ENCODE results near the gene EPHB4. TPM values are rescaled to one million over a fixed set of nuclear protein-coding genes. Genes with fewer than 3 reads are reported as not detected.

Gene EPHB4
- total RNA-seq, result under 1 TPM; 0.60 TPM

DNA sequence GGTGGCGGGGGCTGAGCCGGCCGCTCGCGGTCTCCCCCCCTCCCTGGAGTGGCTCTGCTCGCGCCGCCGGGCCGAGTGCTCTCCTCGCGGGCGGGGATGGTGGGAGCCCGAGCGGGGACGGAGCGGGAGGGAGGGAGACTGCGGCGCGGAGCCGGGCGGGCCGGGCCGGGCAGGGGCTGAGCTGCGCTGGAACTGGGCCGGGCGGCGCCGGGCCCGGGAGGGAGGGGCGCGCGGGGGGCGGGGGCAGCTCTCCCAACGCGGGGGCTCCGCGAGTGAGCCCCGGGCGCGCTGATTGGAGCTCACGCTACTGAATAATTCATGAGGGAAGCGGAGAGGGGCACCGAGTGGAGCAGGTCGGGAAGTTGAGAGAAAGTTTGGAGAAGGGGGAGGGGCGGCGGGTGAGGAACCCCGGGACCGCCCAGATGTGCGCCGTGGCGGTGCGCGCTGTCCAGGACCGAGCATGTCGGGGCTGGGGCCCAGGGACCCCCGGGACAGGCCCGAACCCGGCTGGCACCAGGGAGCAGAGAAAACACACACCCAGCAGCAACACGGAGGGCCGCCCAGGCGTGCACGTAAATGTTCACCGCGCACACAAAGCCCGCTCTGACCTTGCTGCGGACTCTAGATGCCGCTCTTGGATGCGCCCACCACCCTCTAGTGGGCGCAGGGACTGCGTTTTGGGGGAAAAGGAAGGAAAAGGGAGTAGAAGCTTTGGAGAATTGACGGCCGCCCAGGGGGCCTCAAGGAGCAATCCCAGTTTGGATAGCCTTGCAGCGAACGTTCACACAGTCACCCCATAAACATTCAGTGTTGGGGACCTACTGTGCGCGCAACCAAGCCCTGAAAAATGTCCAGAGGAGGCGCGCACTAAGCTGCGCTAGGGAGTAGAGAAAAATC is at the start of gene EPHB4:
Gene EPHB4, minus strand, starts transcription at position 194 of the 897 bp plus-strand sequence. CDS start 493 bp downstream, outside the sequence.
- ChIA-PET POLR2A (interaction anchor here (0.7 kb wide), 1 partner anchor 1580 kb away, joined by 3 read pairs; no protein-coding TSS in a partner anchor), CTCF (no interaction called here)
- H3K9me3 Mint-ChIP-seq, result no peaks in the 10 kb centered on the region
- DNase-seq, result no peak
- peaks cover 24% of the 10 kb centered on the region for H3K4me1 Mint-ChIP-seq
- no peak within 1 kb of the TSS for H3K27ac Mint-ChIP-seq
- peaks cover 51% of the 10 kb centered on the region for H3K27me3 Mint-ChIP-seq
- H3K4me3 Mint-ChIP-seq, result peak within 1 kb of the TSS; percentile 34
- no peaks in the 10 kb centered on the region for H3K36me3 Mint-ChIP-seq (ENCODE audit: low read depth)

DNA sequence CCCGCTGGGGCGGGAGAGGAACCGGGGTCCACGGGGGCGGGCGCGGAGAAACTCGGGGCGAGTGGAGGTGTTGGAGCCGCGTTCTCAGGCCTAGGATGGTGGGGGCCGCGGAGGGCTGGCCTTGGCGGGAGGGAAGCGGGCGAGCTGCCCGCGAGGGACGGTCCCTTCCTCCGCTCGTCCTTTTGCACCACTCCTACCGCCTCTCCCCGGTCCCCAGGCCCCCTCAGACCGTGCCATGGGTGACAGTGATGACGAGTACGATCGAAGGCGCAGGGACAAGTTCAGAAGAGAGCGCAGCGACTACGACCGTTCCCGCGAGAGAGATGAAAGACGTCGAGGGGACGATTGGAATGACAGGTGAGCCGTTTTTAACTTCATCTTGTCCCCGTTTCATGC is 48.0 kb upstream of the EPHB4 start:
- ChIA-PET POLR2A (interaction anchor here (0.6 to 6.6 kb wide), 36 partner anchors 8 to 1375 kb away, joined by 3 to 251 read pairs (median 5); partner anchors contain the start of genes AP4M1, FBXO24, LRCH4 and MCM7), CTCF (interaction anchor here (0.6 to 2.3 kb wide), 7 partner anchors 11 to 368 kb away, joined by 3 to 14 read pairs (median 8); partner anchors contain the start of genes MOSPD3, PLOD3, POP7 and SLC12A9)
- peaks cover 64% of the 10 kb centered on the region for H3K4me1 Mint-ChIP-seq
- H3K27me3 Mint-ChIP-seq, result no peaks in the 10 kb centered on the region
- H3K27ac Mint-ChIP-seq, result peak overlapping the region; percentile 97
- H3K36me3 Mint-ChIP-seq (ENCODE audit: low read depth), result peaks cover 76% of the 10 kb centered on the region
- H3K9me3 Mint-ChIP-seq, result no peaks in the 10 kb centered on the region
- H3K4me3 Mint-ChIP-seq, result peak overlapping the region; percentile 98
- DNase-seq, result peak; percentile 55

DNA sequence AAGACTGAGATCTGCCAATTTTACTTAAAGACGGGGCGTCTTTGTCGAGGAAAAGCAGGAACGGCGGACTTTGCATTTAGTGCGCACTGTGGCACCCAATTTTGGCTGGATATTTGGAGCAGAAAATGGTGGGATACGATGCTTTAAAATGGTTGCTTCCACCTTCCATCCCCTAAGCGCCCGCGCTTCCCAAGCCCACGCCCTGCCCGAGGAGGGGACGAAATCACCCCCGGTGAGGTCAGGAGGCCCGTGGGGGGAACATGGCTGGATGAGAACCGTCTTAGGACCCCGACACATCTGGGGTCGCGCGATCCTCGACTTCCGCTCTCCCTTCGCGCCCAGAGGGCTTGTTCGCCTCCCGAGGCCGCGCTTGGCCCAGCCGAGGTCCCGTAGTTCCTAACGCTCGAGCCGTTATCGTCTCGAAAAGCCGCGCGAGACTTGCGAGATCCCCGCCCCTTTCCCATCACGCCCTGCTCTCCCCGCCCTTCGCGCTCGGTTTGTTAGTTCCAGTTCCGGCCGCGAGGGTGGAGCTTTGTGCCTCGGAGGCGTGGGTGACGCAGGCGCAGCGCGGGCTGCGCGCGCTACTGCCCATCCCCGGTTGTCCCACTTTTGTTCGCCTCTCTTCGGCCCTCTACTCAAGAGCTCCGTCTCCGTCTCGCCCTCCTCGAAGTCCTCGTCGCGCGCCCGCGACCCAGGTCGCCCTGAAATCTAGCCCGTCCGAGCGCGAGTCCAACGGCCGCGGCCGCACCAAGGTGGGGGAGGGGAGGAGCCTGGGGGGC is 47.4 kb upstream of the EPHB4 start, which contains the start of gene SRRT:
Gene SRRT, plus strand, starts transcription at position 527 of the 779 bp plus-strand sequence. CDS start 488 bp downstream, outside the sequence.
- CTCF ChIA-PET, result interaction anchor here (0.6 to 2.3 kb wide), 8 partner anchors 12 to 369 kb away, joined by 3 to 14 read pairs (median 8); partner anchors contain the start of genes MOSPD3, PLOD3, POP7 and SLC12A9
- peak within 1 kb of the TSS; percentile 98 for H3K4me3 Mint-ChIP-seq
- H3K4me1 Mint-ChIP-seq, result peaks cover 60% of the 10 kb centered on the region
- POLR2A ChIA-PET, result interaction anchor here (0.7 to 6.6 kb wide), 37 partner anchors 8 to 1375 kb away, joined by 3 to 251 read pairs (median 5); partner anchors contain the start of genes AP1S1, AP4M1, FBXO24 and LRCH4
- DNase-seq, result peak; percentile 99
- H3K27me3 Mint-ChIP-seq, result no peaks in the 10 kb centered on the region
- peak within 1 kb of the TSS; percentile 97 for H3K27ac Mint-ChIP-seq
- no peaks in the 10 kb centered on the region for H3K9me3 Mint-ChIP-seq
- peaks cover 74% of the 10 kb centered on the region for H3K36me3 Mint-ChIP-seq (ENCODE audit: low read depth)

DNA sequence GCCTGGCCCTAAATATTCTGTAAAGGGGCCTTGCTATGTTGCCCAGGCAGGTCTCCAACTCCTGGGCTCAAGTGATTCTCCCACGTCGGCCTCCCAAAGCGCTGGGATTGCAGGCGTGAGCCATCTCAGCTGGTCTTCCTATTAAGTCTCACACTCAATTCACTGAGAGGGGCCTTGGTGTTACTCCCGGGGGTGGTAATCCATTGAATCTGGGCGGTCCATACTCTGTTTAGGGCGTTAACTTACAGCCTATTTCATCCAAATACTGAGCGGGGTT is 46.9 kb upstream of the EPHB4 start:
- Mint-ChIP-seq H3K4me3 (peak overlapping the region; percentile 98), H3K36me3 (ENCODE audit: low read depth) (peaks cover 69% of the 10 kb centered on the region), H3K27me3 (no peaks in the 10 kb centered on the region), H3K4me1 (peaks cover 55% of the 10 kb centered on the region), H3K27ac (peak overlapping the region; percentile 97), H3K9me3 (no peaks in the 10 kb centered on the region)
- ChIA-PET CTCF (interaction anchor here (2.3 kb wide), 1 partner anchor 22 kb away, joined by 14 read pairs; the partner anchor contains the start of gene SLC12A9), POLR2A (interaction anchor here (1.1 to 6.6 kb wide), 6 partner anchors 13 to 754 kb away, joined by 3 to 251 read pairs (median 15); partner anchors contain the start of genes FBXO24, LRCH4, MOSPD3 and SLC12A9)
- no peak for DNase-seq

DNA sequence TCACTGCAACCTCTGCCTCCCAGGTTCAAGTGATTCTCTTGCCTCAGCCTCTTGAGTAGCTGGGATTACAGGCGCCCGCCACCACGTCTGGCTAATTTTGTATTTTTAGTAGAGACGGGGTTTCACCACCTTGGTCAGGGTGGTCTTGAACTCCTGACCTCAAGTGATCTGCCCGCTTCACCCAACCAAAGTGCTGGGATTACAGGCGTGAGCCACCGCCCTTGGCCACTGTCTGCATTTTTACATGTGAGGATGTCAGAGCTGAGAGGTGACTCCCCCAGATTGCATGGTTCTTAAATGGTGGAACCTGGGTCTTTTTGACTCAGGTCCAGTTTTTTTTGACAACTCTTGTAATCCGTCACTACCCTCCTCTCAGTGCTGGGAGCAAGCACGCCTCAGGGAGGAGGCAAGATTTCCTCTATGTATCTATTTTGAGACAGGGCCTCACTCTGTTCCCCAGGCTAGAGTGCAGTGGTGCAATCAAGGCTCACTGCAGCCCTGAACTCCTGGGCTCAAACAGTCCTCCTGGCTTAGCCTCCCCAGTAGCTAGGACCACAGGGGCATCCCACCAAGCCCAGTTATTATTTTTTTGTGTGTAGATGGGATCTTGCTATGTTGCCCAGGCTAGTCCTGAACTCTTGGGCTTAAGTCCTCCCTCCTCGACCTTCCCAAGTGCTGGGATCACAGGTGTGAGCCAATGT is 46.4 kb upstream of the EPHB4 start:
- CTCF ChIA-PET, result interaction anchor here (2.3 kb wide), 1 partner anchor 22 kb away, joined by 14 read pairs; the partner anchor contains the start of gene SLC12A9
- Mint-ChIP-seq H3K27ac (peak overlapping the region; percentile 97), H3K36me3 (ENCODE audit: low read depth) (peaks cover 64% of the 10 kb centered on the region)

DNA sequence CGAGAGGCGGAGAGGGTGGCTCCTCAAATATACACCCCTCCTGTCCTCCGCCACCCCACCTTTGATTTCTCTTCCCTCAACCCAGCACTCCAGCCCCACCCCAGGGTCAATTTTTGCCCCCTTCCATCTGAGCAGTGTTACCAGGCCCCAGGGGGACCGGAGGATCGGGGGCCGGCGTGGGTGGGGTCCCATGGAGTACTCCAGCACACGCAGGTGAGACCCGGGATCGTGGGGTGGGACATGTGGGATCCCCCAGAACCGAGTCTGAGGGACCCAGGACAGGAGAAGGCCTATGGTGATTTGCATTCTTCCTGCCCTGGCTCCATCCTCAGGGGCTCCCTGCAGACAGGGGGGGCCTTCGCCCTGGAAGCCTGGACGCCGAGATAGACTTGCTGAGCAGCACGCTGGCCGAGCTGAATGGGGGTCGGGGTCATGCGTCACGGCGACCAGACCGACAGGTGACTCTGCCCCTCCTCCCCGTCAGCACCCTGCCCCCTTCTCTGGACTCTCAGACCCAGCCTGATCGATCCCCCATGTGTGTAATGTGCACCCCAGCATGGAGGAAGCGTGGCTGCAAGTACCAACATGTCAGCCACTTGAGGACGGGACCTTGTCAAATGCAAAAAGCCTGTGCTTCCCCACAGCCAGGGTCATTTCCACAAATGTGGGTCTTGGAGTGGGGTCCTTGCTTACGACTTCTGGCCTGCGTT is 40.6 kb upstream of the EPHB4 start:
- ChIA-PET CTCF (no interaction called here), POLR2A (interaction anchor here (1.6 kb wide), 1 partner anchor 7 kb away, joined by 8 read pairs; the partner anchor contains the start of gene SRRT)
- peak overlapping the region; percentile 89 for H3K4me3 Mint-ChIP-seq
- peaks cover 26% of the 10 kb centered on the region for H3K4me1 Mint-ChIP-seq
- no peaks in the 10 kb centered on the region for H3K27me3 Mint-ChIP-seq
- peak overlapping the region; percentile 79 for H3K27ac Mint-ChIP-seq
- no peak for DNase-seq
- H3K9me3 Mint-ChIP-seq, result no peaks in the 10 kb centered on the region
- H3K36me3 Mint-ChIP-seq (ENCODE audit: low read depth), result peaks cover 29% of the 10 kb centered on the region

More for the DNA sequence above, 46.4 kb upstream of the EPHB4 start:
- POLR2A ChIA-PET, result interaction anchor here (0.6 to 6.6 kb wide), 6 partner anchors 13 to 753 kb away, joined by 3 to 251 read pairs (median 15); partner anchors contain the start of genes FBXO24, LRCH4, SLC12A9 and UFSP1
- DNase-seq, result no peak
- Mint-ChIP-seq H3K27me3 (no peaks in the 10 kb centered on the region), H3K4me1 (peaks cover 50% of the 10 kb centered on the region), H3K9me3 (no peaks in the 10 kb centered on the region), H3K4me3 (peak overlapping the region; percentile 98)

DNA sequence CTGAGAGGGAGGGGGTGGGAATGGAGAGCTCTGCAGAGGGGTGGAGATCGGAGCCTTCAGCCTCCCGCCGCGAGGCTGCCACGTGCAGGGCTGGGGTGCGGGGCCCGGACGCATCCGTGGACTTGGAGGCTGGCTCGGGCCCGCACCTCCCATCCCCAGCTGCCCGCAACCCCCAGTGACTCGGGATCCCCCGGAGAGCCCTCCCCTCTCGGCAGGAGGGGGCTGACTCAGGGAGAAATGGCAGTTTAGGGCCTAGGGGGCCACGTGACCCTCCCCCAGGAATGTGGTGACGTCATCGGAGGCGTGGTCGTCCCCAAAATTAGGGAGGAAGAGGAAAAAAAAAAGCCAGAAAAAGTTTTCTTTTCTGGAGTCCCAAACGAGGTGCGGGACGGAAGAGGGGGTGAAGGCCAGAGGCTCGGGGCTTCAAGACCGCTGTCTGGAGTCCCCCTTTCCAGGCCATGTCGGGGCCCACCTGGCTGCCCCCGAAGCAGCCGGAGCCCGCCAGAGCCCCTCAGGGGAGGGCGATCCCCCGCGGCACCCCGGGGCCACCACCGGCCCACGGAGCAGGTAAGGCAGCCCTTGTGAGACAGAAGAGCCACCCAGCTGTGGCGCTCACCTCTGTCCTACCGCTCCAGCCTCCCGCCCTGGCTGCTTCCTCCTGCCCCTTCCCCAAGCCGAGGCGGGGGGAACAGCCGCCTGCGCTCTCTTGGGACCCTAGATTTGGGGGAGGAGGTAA is 39.9 kb upstream of the EPHB4 start, which contains the start of gene TRIP6:
Gene TRIP6, plus strand, starts transcription at position 348 of the 736 bp plus-strand sequence. Its CDS starts 111 bp downstream, at position 459.
- ChIA-PET POLR2A (interaction anchor here (1.6 kb wide), 1 partner anchor 8 kb away, joined by 8 read pairs; the partner anchor contains the start of gene SRRT), CTCF (no interaction called here)
- Mint-ChIP-seq H3K4me3 (peak within 1 kb of the TSS; percentile 89), H3K9me3 (no peaks in the 10 kb centered on the region), H3K36me3 (ENCODE audit: low read depth) (peaks cover 31% of the 10 kb centered on the region), H3K27me3 (no peaks in the 10 kb centered on the region), H3K4me1 (peaks cover 24% of the 10 kb centered on the region), H3K27ac (peak within 1 kb of the TSS; percentile 90)
- peak; percentile 60 for DNase-seq

DNA sequence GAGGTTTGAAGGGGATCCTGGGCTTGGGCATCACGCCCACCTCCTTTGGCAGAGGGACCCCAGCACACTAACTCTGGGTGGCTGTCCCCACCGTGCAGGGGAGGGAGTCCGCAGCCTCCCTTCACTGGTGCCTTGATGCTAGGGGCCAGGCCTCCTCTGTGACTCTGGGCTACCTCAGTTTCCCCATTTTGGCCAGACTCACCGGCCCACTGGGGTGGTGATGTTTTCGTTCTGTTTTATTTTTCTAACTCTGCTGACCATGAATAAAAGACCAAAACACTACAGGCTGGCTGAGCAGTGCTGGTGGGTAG is 39.4 kb upstream of the EPHB4 start:
- DNase-seq, result no peak
- H3K27ac Mint-ChIP-seq, result peak overlapping the region; percentile 90
- no peaks in the 10 kb centered on the region for H3K9me3 Mint-ChIP-seq
- H3K27me3 Mint-ChIP-seq, result no peaks in the 10 kb centered on the region
- ChIA-PET CTCF (no interaction called here), POLR2A (interaction anchor here (1.6 kb wide), 1 partner anchor 9 kb away, joined by 8 read pairs; the partner anchor contains the start of gene SRRT)
- peaks cover 23% of the 10 kb centered on the region for H3K4me1 Mint-ChIP-seq
- H3K4me3 Mint-ChIP-seq, result peak overlapping the region; percentile 89
- peaks cover 34% of the 10 kb centered on the region for H3K36me3 Mint-ChIP-seq (ENCODE audit: low read depth)

DNA sequence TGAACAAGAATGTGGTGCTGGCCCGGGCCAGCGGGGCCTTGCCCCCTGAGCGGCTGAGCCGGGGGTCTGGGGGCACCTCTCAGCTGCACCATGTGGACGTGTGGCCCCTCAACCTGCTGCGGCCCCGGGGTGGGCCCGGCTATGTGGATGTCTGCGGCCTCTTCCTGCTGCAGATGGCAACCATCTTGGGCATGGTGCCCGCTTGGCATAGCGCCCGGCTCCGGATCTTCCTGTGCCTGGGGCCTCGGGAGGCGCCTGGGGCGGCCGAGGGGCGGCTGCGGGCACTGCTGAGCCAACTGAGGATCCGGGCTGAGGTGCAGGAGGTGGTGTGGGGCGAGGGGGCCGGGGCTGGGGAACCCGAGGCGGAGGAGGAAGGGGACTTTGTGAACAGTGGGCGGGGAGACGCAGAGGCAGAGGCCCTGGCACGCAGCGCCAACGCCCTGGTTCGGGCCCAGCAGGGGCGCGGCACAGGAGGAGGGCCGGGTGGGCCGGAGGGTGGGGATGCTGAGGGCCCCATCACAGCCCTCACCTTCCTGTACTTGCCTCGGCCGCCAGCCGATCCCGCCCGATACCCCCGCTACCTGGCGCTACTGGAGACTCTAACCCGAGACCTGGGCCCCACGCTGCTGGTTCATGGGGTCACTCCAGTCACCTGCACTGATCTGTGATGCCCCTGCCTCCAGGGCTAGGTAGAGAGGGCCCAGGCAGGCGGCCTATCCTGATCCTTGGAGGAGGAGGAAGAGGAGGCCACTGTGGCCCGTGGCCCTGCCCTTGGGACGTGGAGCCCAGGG is 38.8 kb upstream of the EPHB4 start:
- ChIA-PET CTCF (no interaction called here), POLR2A (interaction anchor here (1.3 to 1.6 kb wide), 2 partner anchors 9 kb away, joined by 5 to 8 read pairs; partner anchors contain the start of gene SRRT)
- DNase-seq, result no peak
- Mint-ChIP-seq H3K27me3 (no peaks in the 10 kb centered on the region), H3K36me3 (ENCODE audit: low read depth) (peaks cover 30% of the 10 kb centered on the region), H3K4me1 (peaks cover 21% of the 10 kb centered on the region), H3K9me3 (no peaks in the 10 kb centered on the region), H3K27ac (peak overlapping the region; percentile 58), H3K4me3 (peak overlapping the region; percentile 89)

DNA sequence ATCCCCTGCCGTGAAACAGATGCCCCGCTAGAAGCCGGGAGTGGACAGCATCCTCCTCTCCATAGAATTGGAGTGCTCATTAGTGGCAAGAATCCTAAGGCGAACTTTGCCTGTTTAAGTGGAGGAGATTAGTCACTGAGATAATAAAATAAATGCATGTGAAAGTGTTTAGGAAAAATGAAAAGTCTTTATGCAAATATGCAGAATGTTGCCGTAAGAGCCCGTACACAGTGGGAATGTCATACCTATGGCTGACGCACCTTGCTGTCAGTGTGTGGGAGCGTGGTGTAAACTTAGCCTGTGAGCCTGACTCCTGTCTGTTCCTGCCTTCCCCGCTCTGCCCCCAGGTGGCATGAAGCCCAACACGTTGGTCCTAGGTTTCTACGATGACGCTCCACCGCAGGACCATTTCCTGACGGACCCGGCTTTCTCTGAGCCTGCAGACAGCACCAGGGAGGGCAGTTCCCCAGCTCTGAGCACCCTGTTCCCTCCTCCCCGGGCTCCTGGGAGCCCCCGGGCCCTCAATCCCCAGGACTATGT is 38.1 kb upstream of the EPHB4 start:
- ChIA-PET CTCF (no interaction called here), POLR2A (interaction anchor here (1.3 kb wide), 1 partner anchor 9 kb away, joined by 5 read pairs; the partner anchor contains the start of gene SRRT)
- no peak for DNase-seq
- H3K9me3 Mint-ChIP-seq, result no peaks in the 10 kb centered on the region
- H3K27ac Mint-ChIP-seq, result peak overlapping the region; percentile 11
- peaks cover 32% of the 10 kb centered on the region for H3K36me3 Mint-ChIP-seq (ENCODE audit: low read depth)
- H3K4me1 Mint-ChIP-seq, result peaks cover 18% of the 10 kb centered on the region
- H3K4me3 Mint-ChIP-seq, result peak overlapping the region; percentile 24
- H3K27me3 Mint-ChIP-seq, result no peaks in the 10 kb centered on the region
